ENCODE measurements around the gene CNTNAP2. TPM values are rescaled to one million over a fixed set of nuclear protein-coding genes. Genes with fewer than 3 reads are reported as not detected.

The CNTNAP2 gene
- total and polyA plus RNA-seq, 12 donors: 0.07 to 0.77 (median 0.24) TPM

GRCh38 chr7:146138926-146139325, 22.3 kb downstream of the CNTNAP2 start:
- 56 to 60% methylated on average over 4 of the region's 4 CpGs for WGBS, 2 donors
- DNase-seq (no peak), ATAC-seq (no peak)
- H3K27me3 ChIP-seq: no peaks in the 10 kb centered on the region
- no peaks in the 10 kb centered on the region for H3K36me3 ChIP-seq
- H3K9me3 ChIP-seq: no peaks in the 10 kb centered on the region
- H3K4me3 ChIP-seq: no peak overlapping the region
- intact Hi-C loops (cut with DNase I): no loop called here
- no peaks in the 10 kb centered on the region for H3K4me1 ChIP-seq
- TF ChIP-seq CTCF (IDR thresholded peaks at IDR 0.05): no peak
- no peak overlapping the region for H3K27ac ChIP-seq

- WGBS, 2 donors: 36 to 38% methylated on average over 6 of the region's 6 CpGs
- ATAC-seq (no peak), DNase-seq (no peak)
- Histone ChIP-seq H3K27me3 (no peaks in the 10 kb centered on the region), H3K27ac (no peak overlapping the region), H3K4me1 (no peaks in the 10 kb centered on the region), H3K4me3 (no peak overlapping the region), H3K36me3 (no peaks in the 10 kb centered on the region), H3K9me3 (peaks cover 0 to 4% (median 0%) of the 10 kb centered on the region in 11 donors)
- intact Hi-C loops (cut with DNase I): no loop called here
- TF ChIP-seq CTCF (IDR thresholded peaks at IDR 0.05): no peak
Measured at GRCh38 chr7:146146831-146147486, 30.4 kb downstream of the CNTNAP2 start.

- ATAC-seq: no peak
- DNase-seq: no peak
- H3K27me3 ChIP-seq: no peaks in the 10 kb centered on the region
- no peak overlapping the region for H3K4me3 ChIP-seq
- no peak for TF ChIP-seq CTCF (IDR thresholded peaks at IDR 0.05)
- H3K9me3 ChIP-seq: peaks cover 0 to 4% (median 0%) of the 10 kb centered on the region in 11 donors
- no peaks in the 10 kb centered on the region for H3K4me1 ChIP-seq
- intact Hi-C loops (cut with DNase I): no loop called here
- H3K27ac ChIP-seq: no peak overlapping the region
- H3K36me3 ChIP-seq: no peaks in the 10 kb centered on the region
Measured at GRCh38 chr7:146150153-146150552, 33.6 kb downstream of the CNTNAP2 start.

GRCh38 chr7:146172112-146172511, 55.5 kb downstream of the CNTNAP2 start:
- H3K4me3 ChIP-seq: no peak overlapping the region
- DNase-seq: no peak
- no peaks in the 10 kb centered on the region for H3K36me3 ChIP-seq
- intact Hi-C loops (cut with DNase I): no loop called here
- TF ChIP-seq CTCF (IDR thresholded peaks at IDR 0.05): no peak
- no peaks in the 10 kb centered on the region for H3K4me1 ChIP-seq
- ATAC-seq: no peak
- no peak overlapping the region for H3K27ac ChIP-seq
- WGBS, 2 donors: 84 to 88% methylated on average over 2 of the region's 2 CpGs
- no peaks in the 10 kb centered on the region for H3K27me3 ChIP-seq
- H3K9me3 ChIP-seq: peaks cover 0 to 7% (median 0%) of the 10 kb centered on the region in 11 donors

Data from heart right ventricle (tissue), 16 donors.